IMR-90 (cell line): ENCODE results near the gene PIGU. TPM values are rescaled to one million over a fixed set of nuclear protein-coding genes. Genes with fewer than 3 reads are reported as not detected.
A peak's percentile ranks its signal among the peaks of the same experiment; 100 is the strongest.

Experiments used
- ATAC-seq: fragments of 200-7000 bp; cut with Tn5 transposase; 2 replicates; pipeline ENCODE4 v1.9.1; 2020; ENCODE audit warnings: low read depth, mild to moderate bottlenecking, moderate library complexity
- BruUV-seq: library from RNA; stranded (reverse); fragments of 400-500 nt; replicated peaks from 2 replicates; lab custom pipeline; 2021; lab: Mats Ljungman, UMichigan
- CTCF ChIA-PET: fragments of 300-600 bp; formaldehyde crosslinking; extraction: SDS; loops from one replicate; lab custom pipeline; 2021; ENCODE audit warnings: antibody characterized with exemption; lab: Yijun Ruan, JAX
- POLR2A ChIA-PET: fragments of 300-600 bp; sonication (Branson Sonifier 250); formaldehyde crosslinking; loops from one replicate; lab custom pipeline; 2022; ENCODE audit warnings: antibody characterized with exemption; ENCODE audit not compliant: unreplicated experiment; lab: Charles Lee
- DNase-seq: peaks from one replicate; pipeline ENCODE4 v3.0.0; 2013
- H2AFZ ChIP-seq: replicated peaks from 2 replicates; pipeline ENCODE3; 2013; ENCODE audit warnings: low read length, mild to moderate bottlenecking; ENCODE audit not compliant: poor library complexity
- H2AK5ac ChIP-seq: 2 replicates; pipeline ENCODE4 v1.6.1; 2013; ENCODE audit warnings: low read depth, low read length, inconsistent platforms
- H2AK9ac ChIP-seq: replicated peaks from 2 replicates; pipeline ENCODE3; 2013; ENCODE audit warnings: mild to moderate bottlenecking, low read depth, low read length, moderate library complexity; ENCODE audit not compliant: poor library complexity
- H2BK120ac ChIP-seq: 2 replicates; pipeline ENCODE4 v1.6.1; 2013; ENCODE audit warnings: low read depth, low read length, inconsistent platforms
- H2BK15ac ChIP-seq: 3 replicates; pipeline ENCODE4 v1.6.1; 2013; ENCODE audit warnings: low read depth, low read length, inconsistent platforms
- H2BK20ac ChIP-seq: 2 replicates; pipeline ENCODE4 v1.6.1; 2013; ENCODE audit warnings: low read depth, mild to moderate bottlenecking, inconsistent platforms, low read length, moderate library complexity
- H2BK5ac ChIP-seq: 2 replicates; pipeline ENCODE4 v1.6.1; 2013; ENCODE audit warnings: mild to moderate bottlenecking, low read depth, low read length, inconsistent platforms; ENCODE audit not compliant: poor library complexity, severe bottlenecking
- H3K14ac ChIP-seq: replicated peaks from 2 replicates; pipeline ENCODE4 v1.6.1; 2013; ENCODE audit warnings: low read depth, low read length, inconsistent platforms
- H3K18ac ChIP-seq: 2 replicates; pipeline ENCODE4 v1.6.1; 2013; ENCODE audit warnings: low read depth, low read length, control low read depth
- H3K23ac ChIP-seq: 2 replicates; pipeline ENCODE4 v1.6.1; 2013; ENCODE audit warnings: low read depth, low read length, inconsistent platforms
- H3K27ac ChIP-seq: 2 replicates; pipeline ENCODE4 v1.5.1; 2013; ENCODE audit warnings: mild to moderate bottlenecking, control low read depth, low read length; ENCODE audit not compliant: insufficient read depth
- H3K27me3 ChIP-seq: 2 replicates; pipeline ENCODE4 v1.6.1; 2013; ENCODE audit warnings: low read length; ENCODE audit not compliant: control insufficient read depth, insufficient read depth
- H3K36me3 ChIP-seq: 2 replicates; pipeline ENCODE4 v1.6.1; 2013; ENCODE audit warnings: low read length, mixed read lengths; ENCODE audit not compliant: control insufficient read depth, insufficient read depth
- H3K4ac ChIP-seq: 2 replicates; pipeline ENCODE4 v1.6.1; 2013; ENCODE audit warnings: low read depth, low read length, inconsistent platforms
- H3K4me1 ChIP-seq: 2 replicates; pipeline ENCODE4 v1.6.1; 2013; ENCODE audit warnings: low read length, mixed read lengths; ENCODE audit not compliant: control insufficient read depth, insufficient read depth
- H3K4me2 ChIP-seq: 2 replicates; pipeline ENCODE4 v1.6.1; 2013; ENCODE audit warnings: low read depth, mild to moderate bottlenecking, control low read depth, low read length, moderate library complexity
- H3K4me3 ChIP-seq: 2 replicates; pipeline ENCODE4 v1.5.1; 2013; ENCODE audit warnings: low read depth, mild to moderate bottlenecking, control low read depth, low read length, moderate library complexity; ENCODE audit not compliant: insufficient read depth
- H3K56ac ChIP-seq: 2 replicates; pipeline ENCODE4 v1.6.1; 2013; ENCODE audit warnings: low read length, inconsistent platforms; ENCODE audit not compliant: insufficient read depth; ENCODE audit errors: extremely low read depth
- H3K79me1 ChIP-seq, 2 experiments: 2 replicates each; pipeline ENCODE4 v1.6.1; 2013; ENCODE audit warnings: low read length in 2 of 2, inconsistent platforms in 1 of 2, low read depth in 1 of 2
- H3K9ac ChIP-seq: 2 replicates; pipeline ENCODE4 v1.6.1; 2013; ENCODE audit warnings: low read depth, low read length, control low read depth
- H3K9me1 ChIP-seq: 2 replicates; pipeline ENCODE4 v1.6.1; 2013; ENCODE audit warnings: low read length, inconsistent platforms; ENCODE audit not compliant: insufficient read depth
- H3K9me3 ChIP-seq: 2 replicates; pipeline ENCODE4 v1.6.1; 2013; ENCODE audit warnings: low read length; ENCODE audit not compliant: control insufficient read depth, insufficient read depth
- H4K20me1 ChIP-seq: 2 replicates; pipeline ENCODE4 v1.6.1; 2013; ENCODE audit warnings: low read length, inconsistent platforms; ENCODE audit not compliant: insufficient read depth
- H4K5ac ChIP-seq: 2 replicates; pipeline ENCODE4 v1.6.1; 2013; ENCODE audit warnings: mild to moderate bottlenecking, low read depth, low read length, control low read depth
- H4K8ac ChIP-seq, 2 experiments: 2 replicates each; pipeline ENCODE4 v1.6.1; 2013; ENCODE audit warnings: low read depth in 2 of 2, low read length in 2 of 2, control low read depth in 1 of 2, inconsistent platforms in 1 of 2
- H4K91ac ChIP-seq: 2 replicates; pipeline ENCODE4 v1.6.1; 2013; ENCODE audit warnings: low read depth, low read length, inconsistent platforms; ENCODE audit not compliant: insufficient read depth
- BHLHE40 ChIP-seq: fragments of 150-350 bp; IDR thresholded peaks from 2 replicates; pipeline ENCODE4 v1.6.1; 2016; ENCODE audit warnings: mild to moderate bottlenecking, low read depth, low read length
- CEBPB ChIP-seq: IDR thresholded peaks from 2 replicates; pipeline ENCODE4 v1.6.1; 2012; ENCODE audit warnings: low read depth, low read length, improper control_type of control experiment
- CHD1 ChIP-seq: IDR thresholded peaks from 2 replicates; pipeline ENCODE4 v1.6.1; 2012; ENCODE audit warnings: low read depth, low read length, improper control_type of control experiment
- FOS ChIP-seq: fragments of 150-350 bp; IDR thresholded peaks from 2 replicates; pipeline ENCODE4 v1.6.1; 2016; ENCODE audit warnings: low read depth, low read length
- MXI1 ChIP-seq: IDR thresholded peaks from 2 replicates; pipeline ENCODE4 v1.6.1; 2012; ENCODE audit warnings: low read depth, mild to moderate bottlenecking, low read length, moderate library complexity, borderline replicate concordance
- NFE2L2 ChIP-seq: fragments of 150-350 bp; IDR thresholded peaks from 2 replicates; pipeline ENCODE4 v1.6.1; 2016; ENCODE audit warnings: low read depth, mild to moderate bottlenecking, low read length
- POLR2A ChIP-seq: IDR thresholded peaks from 2 replicates; pipeline ENCODE4 v1.6.1; 2012; ENCODE audit warnings: mild to moderate bottlenecking, low read depth, low read length
- RAD21 ChIP-seq: IDR thresholded peaks from 2 replicates; pipeline ENCODE4 v1.6.1; 2012; ENCODE audit warnings: low read length, improper control_type of control experiment
- RCOR1 ChIP-seq: IDR thresholded peaks from 2 replicates; pipeline ENCODE4 v1.6.1; 2012; ENCODE audit warnings: mild to moderate bottlenecking, low read length, improper control_type of control experiment; ENCODE audit not compliant: insufficient replicate concordance
- SMC3 ChIP-seq: fragments of 150-350 bp; IDR thresholded peaks from 2 replicates; pipeline ENCODE4 v1.6.1; 2016; ENCODE audit warnings: low read depth, mild to moderate bottlenecking, antibody characterized with exemption, low read length, moderate library complexity
- WGBS, 2 experiments: methylation state at CpG; one replicate each; pipeline versions ENCODE4 v1.1.5 to v1.1.7; 2013; ENCODE audit warnings: missing lambda C conversion rate in 2 of 2; ENCODE audit not compliant: insufficient read length in 1 of 2; ENCODE audit errors: extremely low coverage in 2 of 2; 5-methylcytosine and 5-hydroxymethylcytosine counted together
- dilution Hi-C: fragments of 300-500 bp; cut with HindIII; formaldehyde crosslinking; loops from one replicate; pipeline ENCODE4 v1.14.3; 2018; ENCODE audit warnings: low sequenced_read_pairs; ENCODE audit not compliant: unreplicated experiment
- in situ Hi-C: fragments of 300-500 bp; cut with MboI; formaldehyde crosslinking; loops from 3 replicates; pipeline ENCODE4 v1.14.3; 2019; ENCODE audit warnings: low sequenced_read_pairs, inconsistent platforms, mixed read lengths
- intact Hi-C: fragments of 100-400 bp; cut with micrococcal nuclease; formaldehyde crosslinking; loops from 2 replicates; pipeline ENCODE4 v1.10.0; 2022
- polyA plus RNA-seq, 3 experiments: library from polyadenylated mRNA; depleted of rRNA; stranded (reverse); fragments of >200 nt; gene quantifications; 2 replicates each; pipeline ENCODE4 v1.2.3, GENCODE V29; 2012; ENCODE audit warnings: low replicate concordance in 1 of 3
- total RNA-seq: library from RNA; depleted of rRNA; stranded (reverse); fragments of >200 nt; gene quantifications from 2 replicates; pipeline ENCODE4 v1.2.3, GENCODE V29; 2012
- TF ChIP-seq, protein P1 (sequence below): fragments of 150-350 bp; IDR thresholded peaks from 2 replicates; pipeline ENCODE4 v1.6.1; 2017; ENCODE audit warnings: mild to moderate bottlenecking, antibody characterized with exemption, low read length, low read depth

The PIGU gene
- total and polyA plus RNA-seq, 2 of the 4 experiments (the other 2 are of a cell fraction): 11.1 to 31.1 TPM

DNA sequence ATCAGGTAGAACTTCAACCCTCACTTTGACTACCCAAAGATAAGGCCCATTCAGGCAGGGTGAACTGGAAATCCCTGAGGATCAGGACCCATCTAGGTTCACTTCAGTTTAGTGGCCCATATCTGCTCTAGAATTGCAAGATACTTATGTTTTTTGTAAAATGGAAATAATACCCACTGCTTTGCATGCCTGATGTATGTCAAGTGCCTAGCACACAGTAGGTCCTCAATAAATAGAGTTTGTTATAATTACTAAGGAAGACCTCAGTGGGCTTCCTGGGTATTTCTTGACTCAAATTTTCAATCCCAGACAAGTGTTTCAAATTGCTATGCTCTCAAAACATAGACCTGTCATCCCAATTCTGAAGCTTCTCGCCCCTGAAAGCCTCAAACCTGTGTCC, 32.5 kb downstream of the PIGU start:
- Histone ChIP-seq H3K14ac (no peak overlapping the region), H2BK5ac (peak overlapping the region; percentile 53), H2AK5ac (no peak overlapping the region; the same call in 1 of the 2 replicates), H2AK9ac (no peak overlapping the region), H2BK15ac (no peak overlapping the region), H3K9ac (no peak overlapping the region), H3K4me3 (no peak overlapping the region), H3K18ac (no peak overlapping the region), H3K23ac (no peak overlapping the region), H3K4ac (peak overlapping the region; percentile 17; the same call in 1 of the 2 replicates), H4K8ac (no peak overlapping the region), H3K79me1 (peaks cover 0 to 5% of the 10 kb centered on the region in 2 experiments; a peak in 1 of 4 replicates), H3K4me1 (peaks cover 6% of the 10 kb centered on the region), H3K9me1 (no peaks in the 10 kb centered on the region), H4K91ac (no peak overlapping the region), H2BK120ac (no peak overlapping the region), H3K27me3 (no peaks in the 10 kb centered on the region), H3K27ac (peak overlapping the region; percentile 11; the same call in 1 of the 2 replicates), H3K9me3 (no peaks in the 10 kb centered on the region), H3K4me2 (peak overlapping the region; percentile 4; the same call in 1 of the 2 replicates), H4K5ac (no peak overlapping the region), H4K20me1 (no peaks in the 10 kb centered on the region), H3K36me3 (no peaks in the 10 kb centered on the region), H2AFZ (no peak overlapping the region), H3K56ac (no peak overlapping the region), H2BK20ac (peak overlapping the region; percentile 37; the same call in 1 of the 2 replicates)
- intact Hi-C loops: no loop called here
- DNase-seq (no peak), ATAC-seq (no peak)
- no TSS peak for BruUV-seq
- WGBS, 2 experiments: 100% methylated on average over 1 of the region's 1 CpG; no CpG with 5 or more reads in 1 of the 2 experiments
- ChIA-PET CTCF (no interaction called here), POLR2A (no interaction called here)
- dilution Hi-C loops: no loop called here
- TF ChIP-seq CEBPB (no peak), MXI1 (no peak), POLR2A (no peak), BHLHE40 (no peak), RAD21 (no peak), RCOR1 (no peak), FOS (no peak), SMC3 (no peak), NFE2L2 (no peak), CHD1 (no peak)
- TF ChIP-seq, protein P1, sequence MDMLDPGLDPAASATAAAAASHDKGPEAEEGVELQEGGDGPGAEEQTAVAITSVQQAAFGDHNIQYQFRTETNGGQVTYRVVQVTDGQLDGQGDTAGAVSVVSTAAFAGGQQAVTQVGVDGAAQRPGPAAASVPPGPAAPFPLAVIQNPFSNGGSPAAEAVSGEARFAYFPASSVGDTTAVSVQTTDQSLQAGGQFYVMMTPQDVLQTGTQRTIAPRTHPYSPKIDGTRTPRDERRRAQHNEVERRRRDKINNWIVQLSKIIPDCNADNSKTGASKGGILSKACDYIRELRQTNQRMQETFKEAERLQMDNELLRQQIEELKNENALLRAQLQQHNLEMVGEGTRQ: no peak
- in situ Hi-C loops: no loop called here
